HG02852 (cell line): ENCODE measurements around the gene GEMIN4.

Experiments used
- ATAC-seq: cut with Tn5 transposase; IDR thresholded peaks from one replicate; pipeline ENCODE4 v1.9.1; 2021; ENCODE audit warnings: mild to moderate bottlenecking, moderate library complexity; ENCODE audit not compliant: unreplicated experiment

GEMIN4 gene

DNA sequence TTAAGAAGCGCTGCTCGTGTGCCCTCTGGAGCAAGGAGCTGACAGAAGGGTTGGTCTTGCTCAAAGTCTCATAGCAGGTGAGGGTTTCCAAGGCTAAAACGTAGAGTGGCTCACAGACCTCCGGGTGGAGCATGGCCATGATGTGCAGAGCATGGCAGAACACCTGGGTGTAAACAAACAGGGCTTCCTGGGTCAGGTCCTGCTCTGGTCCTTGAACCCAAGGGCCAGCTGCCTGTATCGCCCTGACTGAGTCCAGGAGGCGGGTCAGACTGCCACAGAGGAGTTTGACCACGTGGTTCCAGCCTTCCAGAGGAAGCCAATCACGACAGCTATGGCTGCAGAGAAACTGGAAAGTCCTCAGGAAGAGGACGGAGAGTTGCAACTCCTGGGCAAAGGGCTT, 7.1 kb downstream of the GEMIN4 start:
- no peak for ATAC-seq

DNA sequence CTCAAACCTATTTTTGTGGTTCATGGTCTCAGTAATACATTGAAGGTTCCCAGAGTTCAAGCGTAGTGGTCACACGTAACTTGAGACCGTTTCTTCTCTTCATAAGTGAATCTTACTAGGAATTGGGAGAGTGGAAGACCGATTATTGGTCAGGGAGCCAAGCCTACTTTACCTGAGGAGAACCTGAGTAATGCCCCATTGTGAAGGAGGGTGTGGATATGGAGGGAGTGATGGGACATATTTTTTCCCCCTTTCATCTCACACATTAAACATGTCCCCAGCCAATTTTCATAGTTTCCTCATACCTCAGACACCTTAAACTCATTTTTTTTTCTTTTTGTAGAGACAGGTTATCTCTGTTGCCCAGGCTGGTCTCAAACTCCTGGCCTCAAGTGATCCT, 8.9 kb downstream of the GEMIN4 start:
- ATAC-seq, result no peak

DNA sequence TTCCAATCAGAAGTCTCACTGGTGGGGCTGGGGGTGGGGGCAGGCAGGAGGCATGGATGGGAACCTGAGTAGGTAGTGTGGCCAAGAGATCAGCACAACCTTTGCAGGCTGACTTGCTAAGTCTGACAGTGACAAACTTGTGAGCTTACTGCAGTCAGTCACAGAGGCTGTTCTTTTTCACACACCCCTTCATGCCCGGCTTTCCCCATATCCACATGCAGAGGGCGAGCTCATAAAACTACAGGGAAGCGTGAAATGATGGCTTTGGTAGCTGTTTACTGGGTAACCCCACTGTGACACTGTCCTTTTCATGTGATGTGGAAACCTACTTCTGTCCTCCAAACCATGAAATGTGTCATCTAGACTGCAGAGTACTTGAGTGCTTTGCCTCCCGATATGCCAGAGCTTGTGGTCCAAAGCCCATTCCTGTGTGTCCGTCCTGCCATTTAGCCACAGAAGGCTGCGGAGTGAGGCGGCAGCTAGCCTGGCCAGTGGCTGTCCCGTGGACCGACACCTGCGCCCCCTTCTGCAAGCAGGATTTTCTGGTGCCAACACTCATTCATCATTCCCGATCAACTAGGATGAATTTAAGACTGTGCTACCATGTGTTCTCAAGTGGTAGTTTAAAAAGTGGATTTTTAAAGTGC, 9.8 kb downstream of the GEMIN4 start:
- no peak for ATAC-seq

GRCh38 chr17:740240-741017, 11.6 kb downstream of the GEMIN4 start:
- ATAC-seq, result peak; percentile 73

GRCh38 chr17:737561-738113, 14.4 kb downstream of the GEMIN4 start:
- ATAC-seq, result no peak

DNA sequence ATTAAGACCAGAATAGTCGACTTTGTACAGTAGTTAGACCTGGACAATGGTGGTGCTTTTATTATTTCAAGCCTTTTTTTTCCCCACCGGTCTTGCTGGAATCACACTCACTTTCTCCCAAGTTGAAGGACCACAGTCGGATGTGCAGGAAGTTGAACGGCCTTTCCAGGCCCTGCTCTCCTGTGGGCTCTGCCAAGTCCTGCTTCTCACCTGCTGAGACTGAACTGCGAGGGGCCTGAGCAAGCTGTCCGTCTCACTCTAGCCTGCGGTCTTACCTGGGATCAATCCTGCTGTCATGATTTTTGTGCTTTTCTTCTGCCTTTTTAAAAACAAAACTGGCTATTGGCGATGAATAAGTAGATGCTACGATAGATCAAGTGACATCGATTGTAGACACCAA, 18.3 kb downstream of the GEMIN4 start:
- no peak for ATAC-seq

DNA sequence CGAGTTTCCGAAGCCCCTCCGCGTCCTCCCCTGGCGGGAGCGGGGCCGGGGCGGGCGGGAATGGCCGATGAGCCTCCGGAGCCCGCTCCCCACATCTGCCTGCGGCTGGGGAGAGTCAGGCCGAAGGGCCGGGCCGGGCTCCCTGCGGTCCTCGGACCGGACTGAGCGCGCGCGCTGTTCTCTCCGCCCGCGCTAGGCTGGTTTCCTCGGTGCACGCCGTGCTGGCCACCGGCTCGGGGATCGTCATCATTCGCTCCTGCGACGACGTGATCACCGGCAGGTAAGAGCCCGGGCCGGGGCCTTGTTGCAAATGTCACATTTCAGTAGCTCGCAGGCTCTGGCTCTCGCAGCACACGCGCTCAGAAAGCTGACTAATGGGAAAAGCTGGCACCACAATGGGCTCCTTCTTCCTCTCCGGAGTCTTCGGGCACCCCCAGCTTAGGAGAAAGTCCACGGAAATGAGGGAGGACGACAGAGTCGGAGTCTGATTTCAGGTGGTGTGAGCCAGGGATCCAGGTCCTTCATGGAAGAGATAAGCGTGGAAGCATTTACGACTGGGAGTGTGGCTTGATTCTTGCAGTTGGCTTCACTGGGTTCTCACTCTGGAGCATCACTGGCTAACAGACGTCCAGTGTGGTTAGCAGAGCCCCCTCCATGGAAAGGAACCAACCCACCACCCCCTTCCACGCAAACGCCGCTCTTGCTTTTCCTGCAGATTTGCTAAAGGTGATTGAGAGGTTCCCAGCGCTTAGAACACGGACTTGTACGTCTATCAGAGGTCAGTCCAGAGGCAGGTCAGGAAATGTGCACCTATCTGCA, 19.0 kb downstream of the GEMIN4 start:
- ATAC-seq, result peak; percentile 24

- peak; percentile 64 for ATAC-seq
Observed at GRCh38 chr17:732067-732901, 19.8 kb downstream of the GEMIN4 start, which contains the start of gene TLCD3A. Gene TLCD3A, plus strand, starts transcription at chr17:732596. Its CDS starts 52 bp downstream, at chr17:732648.

DNA sequence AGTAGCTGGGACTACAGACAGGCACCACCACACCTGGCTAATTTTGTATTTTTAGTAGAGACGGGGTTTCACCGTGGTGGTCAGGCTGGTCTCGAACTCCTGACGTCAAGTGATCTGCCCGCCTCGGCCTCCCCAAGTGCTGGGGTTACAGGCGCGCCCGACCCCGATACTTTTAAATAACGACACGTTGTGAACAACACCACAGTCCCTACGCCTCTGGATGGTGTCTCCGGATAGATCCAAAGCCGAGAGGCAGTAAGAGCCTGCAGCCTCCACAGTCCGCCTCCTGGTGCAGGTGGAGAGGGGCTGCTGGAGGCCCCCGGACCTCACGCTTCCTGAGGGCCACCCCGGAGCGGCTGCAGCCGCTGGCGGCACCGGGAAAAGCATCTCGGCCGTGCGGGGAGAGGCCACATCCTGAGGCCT, 20.4 kb downstream of the GEMIN4 start:
- ATAC-seq, result peak; percentile 27

- no peak for ATAC-seq
Observed at GRCh38 chr17:728911-729310, 23.2 kb downstream of the GEMIN4 start.

DNA sequence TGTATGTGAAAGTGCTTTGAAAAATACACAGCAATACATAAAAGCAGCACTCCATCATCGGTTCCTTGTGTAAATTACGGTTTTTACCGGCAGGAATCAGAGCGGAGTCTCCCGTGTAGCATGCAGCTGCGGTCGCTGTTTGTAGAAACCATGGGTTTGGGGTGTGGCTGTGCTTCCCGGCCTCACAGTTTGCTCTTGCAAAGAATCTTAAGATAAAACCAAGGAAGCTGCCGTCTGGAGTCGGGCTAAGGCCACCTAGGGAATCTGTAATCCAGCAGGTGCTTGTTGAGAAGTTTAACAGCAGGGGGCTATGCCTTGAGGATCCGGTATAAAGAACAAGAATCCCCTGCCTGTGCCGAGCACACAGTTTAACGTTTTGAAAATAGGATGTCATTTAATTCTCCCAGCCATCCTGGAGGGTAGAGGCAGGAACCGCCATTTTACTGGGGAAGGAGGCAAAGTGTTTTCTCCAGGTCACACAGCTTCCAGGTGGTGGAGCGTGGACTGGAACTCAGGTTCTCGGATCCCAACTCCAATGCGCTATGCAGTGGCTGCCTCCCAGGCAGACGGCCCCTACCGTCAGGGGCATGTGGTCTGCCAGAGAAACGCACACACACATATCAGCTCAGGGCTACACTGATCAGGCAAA, 25.7 kb downstream of the GEMIN4 start:
- no peak for ATAC-seq

GRCh38 chr17:725746-726145, 26.3 kb downstream of the GEMIN4 start:
- no peak for ATAC-seq

- no peak for ATAC-seq
Observed at GRCh38 chr17:725084-725483, 27.0 kb downstream of the GEMIN4 start.

GRCh38 chr17:721540-721937, 30.5 kb downstream of the GEMIN4 start:
- no peak for ATAC-seq

GRCh38 chr17:720706-721539, 31.1 kb downstream of the GEMIN4 start:
- no peak for ATAC-seq

- no peak for ATAC-seq
Observed at GRCh38 chr17:718075-718474, 34.0 kb downstream of the GEMIN4 start.

- ATAC-seq, result no peak
Observed at GRCh38 chr17:708132-708531, 43.9 kb downstream of the GEMIN4 start.

DNA sequence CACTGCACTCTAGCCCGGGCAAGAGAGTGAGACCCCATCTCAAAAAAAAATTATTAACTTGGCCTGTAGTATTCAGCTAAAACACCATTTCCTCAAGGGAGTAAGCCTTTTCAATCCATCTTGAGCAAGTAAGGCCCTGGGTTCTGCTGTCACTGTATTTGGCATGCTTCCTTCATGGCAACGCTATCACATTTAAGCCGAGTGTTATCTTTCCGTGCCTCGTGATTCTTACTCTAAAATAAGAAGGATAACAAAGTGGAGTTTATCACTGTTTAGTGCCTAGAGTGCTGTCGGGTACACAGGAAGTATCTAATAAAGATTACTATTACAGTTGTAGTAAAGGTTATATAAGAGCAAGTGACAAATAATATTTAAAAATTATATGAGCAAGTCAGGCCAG, 46.2 kb downstream of the GEMIN4 start:
- no peak for ATAC-seq

DNA sequence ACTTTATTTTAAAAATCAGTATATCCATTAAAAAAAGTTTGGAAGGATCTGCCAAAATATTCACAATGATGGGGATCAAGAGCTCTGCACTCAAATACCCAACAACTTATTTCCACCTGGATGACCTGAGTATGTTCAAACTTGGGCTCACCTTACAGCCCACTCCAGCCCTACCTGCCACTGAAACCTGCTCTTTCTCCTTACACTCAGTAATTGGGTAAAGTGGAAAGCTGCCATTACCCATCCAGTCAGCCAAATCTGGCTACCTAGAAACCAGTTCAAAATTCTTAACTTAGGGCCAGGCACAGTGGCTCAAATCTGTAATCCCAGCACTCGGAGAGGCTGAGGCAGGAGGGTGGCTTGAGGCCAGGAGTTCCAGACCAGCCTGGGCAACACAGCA, 47.1 kb downstream of the GEMIN4 start:
- ATAC-seq, result no peak
